NCI-H1105 treated with DMSO at 0.1 percent for 48 hours (cell line): ENCODE measurements around the gene DVL3.

Experiments
- DNase-seq: peaks from one replicate; lab custom pipeline; 2025; lab: John Stamatoyannopoulos, UW

Gene DVL3

GRCh38 chr3:184211297-184211696 is 56.1 kb downstream of the DVL3 start:
- DNase-seq: no peak

- DNase-seq: no peak
Measured at GRCh38 chr3:184211718-184212117, 56.5 kb downstream of the DVL3 start.

GRCh38 chr3:184218814-184219213 is 63.6 kb downstream of the DVL3 start:
- DNase-seq: no peak

- DNase-seq: no peak
Measured at GRCh38 chr3:184222521-184222920, 67.3 kb downstream of the DVL3 start.
